HG03439 (cell line): ENCODE data around the gene CFAP92.

ENCODE experiments used
- ATAC-seq: cut with Tn5 transposase; IDR thresholded peaks from one replicate; pipeline ENCODE4 v1.9.1; 2021; ENCODE audit warnings: mild to moderate bottlenecking, moderate library complexity; ENCODE audit not compliant: unreplicated experiment

Gene CFAP92

GRCh38 chr3:129026728-129027543 lies 33.1 kb upstream of the CFAP92 start:
- peak; percentile 96 for ATAC-seq

DNA sequence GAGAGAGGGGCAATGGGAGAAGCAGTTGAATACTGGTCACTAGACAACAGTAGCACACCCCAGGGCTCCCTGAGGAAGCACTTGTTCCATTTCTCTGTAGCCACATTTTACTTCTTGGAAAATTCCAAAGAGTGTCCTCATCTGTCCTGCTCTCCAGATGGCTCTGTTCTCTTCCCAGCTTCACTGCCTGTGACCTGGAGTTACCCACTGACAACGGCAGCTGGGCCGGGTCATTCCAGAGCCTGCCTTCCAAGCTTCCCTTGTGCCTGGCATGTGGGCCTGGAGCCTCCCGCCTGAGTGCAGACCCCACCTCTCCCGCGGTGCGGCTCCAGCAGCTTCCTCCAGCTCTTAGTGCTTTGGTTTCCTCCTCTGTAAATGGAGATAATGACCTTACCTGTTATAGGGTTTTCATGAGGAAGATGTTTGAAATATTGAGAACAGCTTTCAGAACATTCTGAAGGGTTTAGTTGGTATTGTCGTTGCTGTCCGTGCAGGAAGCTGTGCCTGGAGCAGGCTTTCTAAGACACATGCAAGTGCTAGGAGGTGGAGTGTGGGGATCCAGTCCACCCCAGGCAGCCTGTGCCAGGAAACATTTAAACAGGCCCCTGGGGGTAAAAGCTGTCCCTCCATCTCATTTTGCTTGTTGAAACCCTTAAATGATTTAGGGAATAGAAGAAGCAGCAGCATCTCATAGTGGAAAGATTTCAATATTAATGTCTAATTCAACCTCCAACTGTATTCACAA lies 32.0 kb upstream of the CFAP92 start:
- no peak for ATAC-seq

DNA sequence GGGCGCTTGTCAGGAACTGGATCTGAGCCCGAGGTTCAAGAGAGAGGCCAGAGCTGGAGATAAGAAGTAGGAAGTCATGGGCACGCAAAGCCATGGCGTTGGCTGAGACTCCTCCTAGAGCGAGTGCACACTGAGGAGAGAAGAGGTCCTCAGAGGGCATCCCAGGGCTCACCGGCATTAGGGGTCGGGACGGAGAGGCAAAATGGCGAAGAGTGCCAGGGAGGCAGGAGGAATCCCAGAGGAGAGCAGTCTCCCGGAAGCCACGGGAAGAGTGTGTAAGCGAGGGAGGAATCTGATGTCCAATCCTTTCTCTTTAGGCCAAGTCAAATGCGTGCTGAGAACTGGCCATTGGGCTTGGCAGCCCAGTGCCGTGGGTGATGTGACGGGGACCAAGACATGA lies 31.2 kb upstream of the CFAP92 start:
- ATAC-seq = no peak

- no peak for ATAC-seq
Measured at GRCh38 chr3:129023909-129024308, 30.0 kb upstream of the CFAP92 start.

DNA sequence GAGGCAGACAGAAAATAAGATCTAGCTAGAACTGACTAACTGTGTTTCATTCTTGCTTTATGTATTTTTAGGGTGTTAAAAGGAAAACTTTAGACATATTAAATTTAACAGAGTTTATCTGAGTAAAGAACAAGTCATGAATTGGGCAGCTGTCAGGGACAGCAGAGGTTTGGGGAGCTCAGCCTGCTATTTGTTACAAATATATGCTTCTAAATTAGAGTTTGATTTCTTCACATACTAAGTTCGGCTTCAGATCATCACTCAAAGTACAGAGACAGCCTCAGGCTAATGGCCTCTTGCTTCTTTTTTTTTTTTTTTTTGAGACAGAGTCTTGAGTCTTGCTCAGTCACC lies 29.1 kb upstream of the CFAP92 start:
- no peak for ATAC-seq

DNA sequence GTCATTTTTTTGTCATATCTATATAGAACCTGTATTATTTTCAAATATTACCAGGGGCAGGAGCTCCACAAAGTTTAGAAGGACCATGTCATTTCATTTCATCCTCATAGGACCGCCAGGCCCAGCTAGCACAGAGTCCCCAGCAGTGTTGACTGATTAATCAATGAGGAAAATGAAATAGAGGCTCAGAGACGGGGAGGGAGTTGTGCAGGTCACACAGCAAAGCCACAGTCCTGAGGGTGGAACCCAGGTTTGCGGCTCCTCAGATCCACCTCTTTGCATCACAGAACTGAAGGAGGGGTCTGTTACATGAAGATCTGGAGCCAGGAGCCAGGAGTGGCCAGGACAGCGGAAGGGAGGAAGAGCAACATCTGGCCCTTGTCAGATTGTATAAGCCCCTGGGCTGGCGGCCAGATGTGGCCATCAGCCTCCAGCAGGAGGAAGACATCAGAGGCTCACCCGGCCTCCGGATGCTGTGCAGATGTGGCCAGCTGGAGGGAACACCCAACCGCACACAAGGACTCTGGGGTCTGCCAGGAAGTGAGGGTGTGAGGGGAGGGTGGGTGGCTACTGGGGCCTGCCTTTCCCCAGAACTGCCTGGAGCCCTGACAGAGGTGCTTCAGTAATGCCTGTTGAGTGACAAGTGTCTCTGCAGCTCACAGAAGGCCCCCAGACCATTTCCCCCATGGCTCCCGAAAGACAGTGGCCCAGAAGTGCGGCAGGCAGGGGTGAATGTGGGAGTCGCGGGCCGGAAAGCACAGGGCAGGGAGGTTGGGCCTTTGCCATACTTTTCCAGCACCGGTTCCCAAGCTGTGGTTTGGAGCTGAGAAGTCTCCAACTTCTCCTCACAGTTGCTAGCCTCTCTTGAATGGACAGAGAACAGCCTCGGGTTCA lies 28.5 kb upstream of the CFAP92 start:
- no peak for ATAC-seq

GRCh38 chr3:129021140-129021551 lies 27.3 kb upstream of the CFAP92 start:
- ATAC-seq = no peak

GRCh38 chr3:129020691-129021090 lies 26.8 kb upstream of the CFAP92 start:
- no peak for ATAC-seq

- no peak for ATAC-seq
Measured at GRCh38 chr3:129019266-129019665, 25.4 kb upstream of the CFAP92 start.

- no peak for ATAC-seq
Measured at GRCh38 chr3:129018751-129019150, 24.9 kb upstream of the CFAP92 start.

DNA sequence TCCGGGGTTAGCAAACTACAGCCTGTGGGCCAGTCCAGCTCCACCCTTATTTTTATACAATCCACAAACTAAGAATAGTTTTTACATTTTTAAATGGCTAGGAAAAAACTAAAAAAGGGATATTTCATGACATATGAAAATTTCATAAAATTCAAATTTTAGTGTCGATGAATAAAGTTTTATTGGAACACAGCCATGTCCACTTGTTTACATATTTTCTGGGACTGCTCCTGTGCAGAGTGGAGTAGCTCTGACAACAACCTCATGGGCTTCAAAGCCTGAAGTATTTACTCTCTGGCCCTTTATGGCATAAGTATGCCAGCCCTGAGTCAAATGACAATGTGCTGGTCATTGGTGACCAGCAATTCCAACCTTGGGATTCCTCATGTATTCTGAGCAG lies 24.4 kb upstream of the CFAP92 start:
- ATAC-seq = no peak

- no peak for ATAC-seq
Measured at GRCh38 chr3:129017484-129017899, 23.6 kb upstream of the CFAP92 start.

- no peak for ATAC-seq
Measured at GRCh38 chr3:129016720-129017483, 23.0 kb upstream of the CFAP92 start.

- no peak for ATAC-seq
Measured at GRCh38 chr3:129016356-129016719, 22.5 kb upstream of the CFAP92 start.

DNA sequence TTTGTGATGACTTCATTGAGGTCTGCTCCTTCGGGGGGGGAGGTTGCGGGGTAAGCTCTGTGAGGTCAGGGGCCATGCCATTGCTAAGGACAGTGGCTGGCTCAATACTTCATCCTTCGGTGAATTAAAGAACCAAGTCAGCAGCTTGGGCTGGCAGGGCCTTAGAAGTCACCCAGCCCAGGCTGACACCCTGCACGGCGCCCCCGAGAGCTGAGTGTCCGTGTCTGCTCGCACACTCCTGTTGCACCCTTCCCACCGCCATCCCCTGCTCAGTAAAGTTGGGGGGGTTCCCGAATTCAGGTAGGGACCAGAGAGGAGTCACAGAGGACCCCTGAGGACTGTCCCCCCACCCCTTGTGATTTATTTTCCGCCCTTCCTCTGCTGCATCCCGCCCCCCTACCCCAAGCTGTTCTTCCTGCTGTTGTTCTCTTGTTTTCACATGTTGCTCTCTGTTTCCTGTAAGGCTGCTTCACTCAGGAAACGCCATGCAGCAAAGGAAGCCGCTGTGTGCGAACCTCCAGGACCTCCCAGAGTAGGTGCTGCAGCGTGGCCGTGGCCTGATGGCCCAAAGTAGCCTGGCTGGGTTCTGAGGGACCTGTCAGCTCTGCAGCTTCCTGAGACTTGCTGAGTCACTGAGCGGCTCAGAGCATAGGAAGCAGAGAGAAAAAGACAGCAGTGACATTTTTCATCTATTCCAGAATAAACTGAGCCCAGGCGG lies 21.7 kb upstream of the CFAP92 start:
- ATAC-seq = no peak

DNA sequence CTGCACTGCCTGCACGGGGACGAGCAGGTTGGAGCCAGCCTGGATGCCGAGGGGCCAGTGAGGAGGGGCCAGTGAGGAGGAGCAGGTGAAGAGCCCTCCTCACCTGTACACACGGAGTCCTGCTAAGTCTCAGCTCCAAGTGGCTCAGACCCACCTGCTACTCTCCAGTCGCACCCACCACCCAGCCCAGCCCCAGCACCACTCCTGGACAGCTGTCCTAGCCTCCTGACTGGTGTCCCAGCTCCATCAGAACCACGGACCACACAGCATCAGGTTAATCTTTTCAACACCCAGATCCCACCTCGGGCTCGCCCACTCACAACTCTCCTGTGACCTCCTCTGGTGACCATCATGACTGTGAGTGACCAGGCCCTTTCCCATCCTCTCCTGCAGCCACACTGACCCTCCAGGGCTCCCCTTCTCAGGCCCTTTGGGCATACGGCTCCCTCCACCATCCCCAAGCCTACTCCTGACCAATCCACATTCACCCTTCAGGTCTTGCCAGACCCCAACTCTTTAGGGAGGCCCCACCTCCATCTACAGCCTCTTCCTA lies 21.0 kb upstream of the CFAP92 start:
- no peak for ATAC-seq

- ATAC-seq = no peak
Measured at GRCh38 chr3:129014148-129014547, 20.3 kb upstream of the CFAP92 start.

DNA sequence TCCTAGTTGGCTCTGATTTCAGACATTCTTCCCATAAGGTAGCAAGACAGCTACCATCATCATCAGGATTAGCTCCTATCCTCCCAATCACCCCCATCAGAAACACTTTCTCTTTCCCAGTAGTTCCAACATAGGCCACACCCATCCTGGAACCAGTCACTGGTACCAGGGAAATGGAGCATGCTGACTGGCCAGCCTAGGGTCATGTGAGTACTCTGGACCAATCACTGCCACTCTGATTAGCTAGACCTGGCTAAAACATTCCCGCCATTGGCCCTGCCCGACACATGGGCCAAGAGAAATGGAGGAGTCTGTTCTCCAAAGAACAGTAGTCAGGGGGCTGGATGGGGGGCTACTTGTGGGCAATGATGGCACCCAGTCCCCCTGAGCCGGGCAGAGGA lies 19.6 kb upstream of the CFAP92 start:
- no peak for ATAC-seq

DNA sequence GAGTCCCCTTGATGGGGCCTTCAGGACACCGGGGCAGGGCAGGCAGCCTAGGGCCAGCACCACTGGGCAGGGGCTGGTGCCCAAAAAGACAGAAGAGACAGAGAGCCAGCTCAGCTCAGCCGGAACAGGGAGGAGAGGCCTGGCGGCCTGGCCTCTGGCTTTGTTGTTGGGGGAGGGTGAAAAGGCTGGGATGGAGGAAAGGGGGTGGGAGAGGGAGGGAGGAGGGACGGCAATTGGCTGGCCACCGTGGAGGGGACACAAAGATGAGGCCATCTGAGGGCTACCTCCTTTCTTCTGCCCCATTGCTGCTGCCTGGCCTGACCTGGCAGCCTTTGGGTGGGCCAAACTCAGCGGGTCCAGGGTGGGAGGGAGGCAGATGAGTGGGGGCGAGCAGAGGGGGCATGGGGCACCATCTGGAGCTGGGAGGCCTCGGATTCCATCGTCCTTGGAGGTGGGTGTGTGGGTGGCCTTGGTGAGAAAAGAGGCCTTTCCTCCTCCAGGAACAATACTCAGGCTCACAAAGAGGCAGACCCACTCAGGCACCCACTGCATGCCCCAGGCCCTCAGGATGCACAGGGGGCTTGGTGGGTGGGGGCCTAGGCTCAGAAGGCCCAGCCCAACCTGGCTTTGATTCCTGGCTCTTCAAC lies 16.6 kb upstream of the CFAP92 start:
- ATAC-seq = no peak
